H9 (cell line): Measurements from ENCODE around the gene ELFN2. TPM values are rescaled to one million over a fixed set of nuclear protein-coding genes. Genes with fewer than 3 reads are reported as not detected.

ENCODE experiments used
- DNase-seq: peaks from one replicate; pipeline ENCODE4 v3.0.0-alpha.2; 2017
- H2AFZ ChIP-seq: one replicate; pipeline ENCODE4 v1.6.1; 2013; ENCODE audit warnings: mild to moderate bottlenecking, low read length, control low read depth, moderate library complexity
- H2AK5ac ChIP-seq: 2 replicates; pipeline ENCODE4 v1.6.1; 2013; ENCODE audit warnings: low read length, control low read depth, mixed read lengths; ENCODE audit not compliant: insufficient read length
- H2BK120ac ChIP-seq: one replicate; pipeline ENCODE4 v1.6.1; 2013; ENCODE audit warnings: low read depth, mild to moderate bottlenecking, low read length, control low read depth, inconsistent platforms; ENCODE audit not compliant: poor library complexity, severe bottlenecking
- H2BK12ac ChIP-seq: 2 replicates; pipeline ENCODE4 v1.6.1; 2013; ENCODE audit warnings: low read length, control low read depth, mixed read lengths, low read depth; ENCODE audit not compliant: insufficient read length
- H2BK15ac ChIP-seq: 2 replicates; pipeline ENCODE4 v1.6.1; 2013; ENCODE audit warnings: low read depth, low read length, control low read depth
- H2BK20ac ChIP-seq: one replicate; pipeline ENCODE4 v1.6.1; 2013; ENCODE audit warnings: low read depth, mild to moderate bottlenecking, low read length, control low read depth, inconsistent platforms; ENCODE audit not compliant: poor library complexity, severe bottlenecking
- H2BK5ac ChIP-seq: 2 replicates; pipeline ENCODE4 v1.6.1; 2013; ENCODE audit warnings: low read length, control low read depth, mixed read lengths; ENCODE audit not compliant: insufficient read length
- H3K14ac ChIP-seq: 2 replicates; pipeline ENCODE4 v1.6.1; 2013; ENCODE audit warnings: low read length, control low read depth; ENCODE audit not compliant: insufficient read depth
- H3K18ac ChIP-seq: 2 replicates; pipeline ENCODE4 v1.6.1; 2013; ENCODE audit warnings: low read depth, mild to moderate bottlenecking, mixed read lengths, low read length, control low read depth; ENCODE audit not compliant: insufficient read length
- H3K23ac ChIP-seq: 2 replicates; pipeline ENCODE4 v1.6.1; 2013; ENCODE audit warnings: low read length, control low read depth, mixed read lengths, low read depth; ENCODE audit not compliant: insufficient read length
- H3K23me2 ChIP-seq: 2 replicates; pipeline ENCODE4 v1.6.1; 2013; ENCODE audit warnings: low read depth, mild to moderate bottlenecking, mixed read lengths, low read length, control low read depth; ENCODE audit not compliant: insufficient read length, poor library complexity, severe bottlenecking
- H3K27ac ChIP-seq: 2 replicates; pipeline ENCODE4 v1.5.1; 2013; ENCODE audit warnings: low read length, control low read depth, mixed read lengths, low read depth; ENCODE audit not compliant: insufficient read length
- H3K27me3 ChIP-seq: 2 replicates; pipeline ENCODE4 v1.6.1; 2013; ENCODE audit warnings: low read length, control low read depth, inconsistent platforms; ENCODE audit not compliant: insufficient read depth
- H3K4ac ChIP-seq: 2 replicates; pipeline ENCODE4 v1.6.1; 2013; ENCODE audit warnings: low read depth, mild to moderate bottlenecking, control low read depth, inconsistent platforms, low read length, moderate library complexity
- H3K4me1 ChIP-seq: 2 replicates; pipeline ENCODE4 v1.6.1; 2013; ENCODE audit warnings: low read length, control low read depth, inconsistent platforms; ENCODE audit not compliant: insufficient read depth
- H3K4me2 ChIP-seq: 2 replicates; pipeline ENCODE4 v1.6.1; 2013; ENCODE audit warnings: low read length, control low read depth, mixed read lengths; ENCODE audit not compliant: insufficient read length, insufficient read depth
- H3K56ac ChIP-seq: 2 replicates; pipeline ENCODE4 v1.6.1; 2013; ENCODE audit warnings: low read depth, mild to moderate bottlenecking, mixed read lengths, low read length, control low read depth; ENCODE audit not compliant: insufficient read length
- H3K79me1 ChIP-seq: 2 replicates; pipeline ENCODE4 v1.6.1; 2013; ENCODE audit warnings: low read depth, mild to moderate bottlenecking, moderate library complexity, low read length, control low read depth, inconsistent platforms; ENCODE audit not compliant: insufficient read depth, poor library complexity, severe bottlenecking
- H3K79me2 ChIP-seq: 2 replicates; pipeline ENCODE4 v1.6.1; 2013; ENCODE audit warnings: low read length, control low read depth, inconsistent platforms; ENCODE audit not compliant: insufficient read depth
- H3K9ac ChIP-seq: 2 replicates; pipeline ENCODE4 v1.6.1; 2013; ENCODE audit warnings: low read length, control low read depth, mixed read lengths; ENCODE audit not compliant: insufficient read length; ENCODE audit errors: extremely low read depth
- H3K9me3 ChIP-seq: one replicate; pipeline ENCODE4 v1.6.1; 2013; ENCODE audit warnings: low read depth, low read length, inconsistent platforms; ENCODE audit not compliant: control insufficient read depth
- H3T11ph ChIP-seq: one replicate; pipeline ENCODE4 v1.6.1; 2013; ENCODE audit warnings: mild to moderate bottlenecking, low read length, control low read depth, inconsistent platforms
- H4K20me1 ChIP-seq: one replicate; pipeline ENCODE4 v1.6.1; 2013; ENCODE audit not compliant: control insufficient read depth, insufficient read length, insufficient read depth
- H4K5ac ChIP-seq: 2 replicates; pipeline ENCODE4 v1.6.1; 2013; ENCODE audit warnings: low read depth, mild to moderate bottlenecking, mixed read lengths, low read length, control low read depth; ENCODE audit not compliant: insufficient read length
- H4K8ac ChIP-seq: replicated peaks from 2 replicates; pipeline ENCODE4 v1.6.1; 2013; ENCODE audit warnings: low read length, control low read depth, mixed read lengths, low read depth; ENCODE audit not compliant: insufficient read length
- H4K91ac ChIP-seq: 2 replicates; pipeline ENCODE4 v1.6.1; 2013; ENCODE audit warnings: low read depth, mild to moderate bottlenecking, moderate library complexity, mixed read lengths, low read length, control low read depth; ENCODE audit not compliant: insufficient read length
- H3K27ac Mint-ChIP-seq, 3 experiments: 2 replicates in 2 of 3; 3 replicates in 1 of 3; pipeline ENCODE4 v1.8.0; 2020 to 2021; ENCODE audit warnings: mixed read lengths in 3 of 3, mild to moderate bottlenecking in 1 of 3, moderate library complexity in 1 of 3
- H3K27me3 Mint-ChIP-seq: 2 replicates; pipeline ENCODE4 v1.8.0; 2021; ENCODE audit warnings: low read depth, mild to moderate bottlenecking, moderate library complexity, mixed read lengths
- H3K36me3 Mint-ChIP-seq, 3 experiments: 2 replicates in 2 of 3; 3 replicates in 1 of 3; pipeline ENCODE4 v1.8.0; 2020 to 2021; ENCODE audit warnings: low read depth in 3 of 3, mixed read lengths in 3 of 3; ENCODE audit not compliant: insufficient read depth in 1 of 3
- H3K4me1 Mint-ChIP-seq, 2 experiments: 2 replicates each; pipeline ENCODE4 v1.8.0; 2020; ENCODE audit warnings: mixed read lengths in 2 of 2
- H3K4me3 Mint-ChIP-seq, 2 experiments: 2 replicates in 1 of 2; 3 replicates in 1 of 2; pipeline ENCODE4 v1.8.0; 2020 to 2021; ENCODE audit warnings: mild to moderate bottlenecking in 2 of 2, mixed read lengths in 2 of 2, moderate library complexity in 1 of 2
- H3K9me3 Mint-ChIP-seq, 2 experiments: 2 replicates in 1 of 2; 3 replicates in 1 of 2; pipeline ENCODE4 v1.8.0; 2020; ENCODE audit warnings: mild to moderate bottlenecking in 2 of 2, mixed read lengths in 2 of 2, moderate library complexity in 1 of 2
- WGBS: extraction: QIAGEN DNeasy Blood & Tissue Kit; methylation state at CpG from one replicate; pipeline ENCODE4 v1.1.7; 2013; ENCODE audit warnings: missing lambda C conversion rate, low lambda C conversion rate, mixed read lengths; ENCODE audit not compliant: insufficient read length; ENCODE audit errors: extremely low coverage; 5-methylcytosine and 5-hydroxymethylcytosine counted together
- total RNA-seq: library from RNA; stranded (reverse); gene quantifications from 2 replicates; pipeline ENCODE4 v1.2.1, GENCODE V29; 2021
- TF ChIP-seq, protein P1 (sequence below): fragments of 200-600 bp; sonication (generic); conservative IDR thresholded peaks from 3 replicates; pipeline ENCODE4 v1.8.0; 2021; ENCODE audit warnings: antibody characterized with exemption, mild to moderate bottlenecking

The ELFN2 gene
- total RNA-seq, 1 experiment from 2014 or later: 0.70 TPM

DNA sequence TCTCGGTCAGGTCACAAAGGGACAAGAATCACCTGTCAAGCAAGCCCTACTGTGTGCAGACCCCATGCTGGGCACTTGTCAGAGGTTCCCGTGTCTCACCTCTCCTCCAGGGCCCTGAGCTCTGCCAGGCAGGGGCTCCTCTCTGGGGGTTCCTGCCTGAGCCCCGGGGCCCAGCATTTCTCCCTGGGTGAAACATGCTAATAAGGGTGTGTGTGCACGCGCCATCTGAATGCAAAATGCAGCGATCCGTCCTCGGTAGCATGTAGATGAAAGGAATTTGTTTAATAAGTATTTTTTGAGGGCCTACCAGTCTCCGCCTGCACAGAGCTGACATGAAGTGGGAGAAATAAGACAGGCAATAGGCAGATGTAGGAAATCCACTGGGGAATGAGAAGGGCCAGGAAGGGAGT, 5.8 kb downstream of the ELFN2 start:
- Histone ChIP-seq H3K79me1 (no peaks in the 10 kb centered on the region), H2BK12ac (no peak overlapping the region), H2BK5ac (no peak overlapping the region), H2BK20ac (no peak overlapping the region), H3K9me3 (no peaks in the 10 kb centered on the region), H2BK15ac (no peak overlapping the region), H3K27ac (no peak overlapping the region), H2BK120ac (no peak overlapping the region), H4K5ac (no peak overlapping the region), H2AFZ (no peak overlapping the region), H3K23me2 (peaks cover 9% of the 10 kb centered on the region), H3K56ac (no peak overlapping the region), H3K4me1 (no peaks in the 10 kb centered on the region), H3K14ac (no peak overlapping the region), H4K91ac (no peak overlapping the region), H2AK5ac (no peak overlapping the region), H3K79me2 (no peaks in the 10 kb centered on the region), H3K27me3 (peaks cover 5% of the 10 kb centered on the region; the same call in 1 of the 2 replicates), H3K23ac (no peak overlapping the region), H3K18ac (no peak overlapping the region), H4K20me1 (no peaks in the 10 kb centered on the region), H3K4ac (no peak overlapping the region), H3K4me2 (no peak overlapping the region), H4K8ac (no peak overlapping the region), H3T11ph (no peak overlapping the region), H3K9ac (no peak overlapping the region)
- DNase-seq: no peak
- H3K9me3 Mint-ChIP-seq: no peaks in the 10 kb centered on the region; a peak in 2 of 5 replicates
- TF ChIP-seq, protein P1, sequence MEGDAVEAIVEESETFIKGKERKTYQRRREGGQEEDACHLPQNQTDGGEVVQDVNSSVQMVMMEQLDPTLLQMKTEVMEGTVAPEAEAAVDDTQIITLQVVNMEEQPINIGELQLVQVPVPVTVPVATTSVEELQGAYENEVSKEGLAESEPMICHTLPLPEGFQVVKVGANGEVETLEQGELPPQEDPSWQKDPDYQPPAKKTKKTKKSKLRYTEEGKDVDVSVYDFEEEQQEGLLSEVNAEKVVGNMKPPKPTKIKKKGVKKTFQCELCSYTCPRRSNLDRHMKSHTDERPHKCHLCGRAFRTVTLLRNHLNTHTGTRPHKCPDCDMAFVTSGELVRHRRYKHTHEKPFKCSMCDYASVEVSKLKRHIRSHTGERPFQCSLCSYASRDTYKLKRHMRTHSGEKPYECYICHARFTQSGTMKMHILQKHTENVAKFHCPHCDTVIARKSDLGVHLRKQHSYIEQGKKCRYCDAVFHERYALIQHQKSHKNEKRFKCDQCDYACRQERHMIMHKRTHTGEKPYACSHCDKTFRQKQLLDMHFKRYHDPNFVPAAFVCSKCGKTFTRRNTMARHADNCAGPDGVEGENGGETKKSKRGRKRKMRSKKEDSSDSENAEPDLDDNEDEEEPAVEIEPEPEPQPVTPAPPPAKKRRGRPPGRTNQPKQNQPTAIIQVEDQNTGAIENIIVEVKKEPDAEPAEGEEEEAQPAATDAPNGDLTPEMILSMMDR: no peak
- no peaks in the 10 kb centered on the region for H3K36me3 Mint-ChIP-seq
- no CpG with 5 or more reads among the region's 9 CpGs for WGBS
- H3K27me3 Mint-ChIP-seq: peaks cover 82% of the 10 kb centered on the region
- H3K27ac Mint-ChIP-seq: no peak overlapping the region
- no peak overlapping the region for H3K4me3 Mint-ChIP-seq
- peaks cover 33 to 61% of the 10 kb centered on the region in 2 experiments for H3K4me1 Mint-ChIP-seq
